WI38 (cell line): ENCODE measurements around the gene ATP8B1.

ENCODE experiments used
- H3K4me3 ChIP-seq: 2 replicates; pipeline ENCODE4 v1.5.1; 2011; ENCODE audit warnings: low read depth, mild to moderate bottlenecking, control low read depth, low read length
- CTCF ChIP-seq: IDR thresholded peaks from 2 replicates; pipeline ENCODE4 v1.5.1; 2012; ENCODE audit warnings: low read depth, mild to moderate bottlenecking, control low read depth, low read length

The ATP8B1 gene

GRCh38 chr18:57807336-57808117, 4.4 kb upstream of the ATP8B1 start:
- no peak for TF ChIP-seq CTCF
- H3K4me3 ChIP-seq: peak overlapping the region; percentile 13

- H3K4me3 ChIP-seq: peak overlapping the region; percentile 13; the same call in 1 of the 2 replicates
- TF ChIP-seq CTCF: no peak
These were observed 3.8 kb upstream of the ATP8B1 start for GRCh38 chr18:57806978-57807285.

- TF ChIP-seq CTCF: no peak
- no peak overlapping the region for H3K4me3 ChIP-seq
These were observed 3.3 kb upstream of the ATP8B1 start for GRCh38 chr18:57806201-57806977.

- no peak for TF ChIP-seq CTCF
- H3K4me3 ChIP-seq: no peak overlapping the region
These were observed 2.0 kb upstream of the ATP8B1 start for GRCh38 chr18:57805117-57805516.

GRCh38 chr18:57804557-57804956, 1.4 kb upstream of the ATP8B1 start:
- TF ChIP-seq CTCF: no peak
- no peak overlapping the region for H3K4me3 ChIP-seq

GRCh38 chr18:57802213-57803102, 657 bp downstream of the ATP8B1 start:
- H3K4me3 ChIP-seq: peak overlapping the region; percentile 74
- no peak for TF ChIP-seq CTCF
